ENCODE data around the gene ACTG1. TPM values are rescaled to one million over a fixed set of nuclear protein-coding genes. Genes with fewer than 3 reads are reported as not detected.

ACTG1 gene
- total RNA-seq, 2 donors from 2014 or later: 4,489 to 4,790 TPM

- intact Hi-C loops (cut with DNase I): no loop called here
- peaks cover 11% of the 10 kb centered on the region for H3K36me3 ChIP-seq
- no peaks in the 10 kb centered on the region for H3K27me3 ChIP-seq
- H3K4me1 ChIP-seq: peaks cover 21% of the 10 kb centered on the region
- no peak for TF ChIP-seq CTCF (IDR thresholded peaks at IDR 0.05)
- H3K4me3 ChIP-seq: peak overlapping the region; percentile 60
- peak overlapping the region; percentile 79 to 100 for H3K9ac ChIP-seq (ENCODE audit: low read depth in 2 of 2, low read length in 2 of 2)
- peak overlapping the region; percentile 100 for H3K27ac ChIP-seq
- peak; percentile 49 for DNase-seq
- no peaks in the 10 kb centered on the region for H3K9me3 ChIP-seq
Measured at GRCh38 chr17:81515530-81516041, 3.0 kb upstream of the ACTG1 start.

- no peak for TF ChIP-seq CTCF (IDR thresholded peaks at IDR 0.05)
- H3K27ac ChIP-seq: peak overlapping the region; percentile 100
- intact Hi-C loops (cut with DNase I): no loop called here
- peak overlapping the region; percentile 60 for H3K4me3 ChIP-seq
- peaks cover 16% of the 10 kb centered on the region for H3K36me3 ChIP-seq
- H3K9ac ChIP-seq (ENCODE audit: low read depth in 2 of 2, low read length in 2 of 2): peak overlapping the region; percentile 98 to 100
- H3K4me1 ChIP-seq: peaks cover 20% of the 10 kb centered on the region
- no peaks in the 10 kb centered on the region for H3K9me3 ChIP-seq
- peak; percentile 84 for DNase-seq
- no peaks in the 10 kb centered on the region for H3K27me3 ChIP-seq
Measured at GRCh38 chr17:81514739-81515529, 2.3 kb upstream of the ACTG1 start.

GRCh38 chr17:81514489-81514738 lies 1.8 kb upstream of the ACTG1 start:
- Histone ChIP-seq H3K9me3 (no peaks in the 10 kb centered on the region), H3K27ac (peak overlapping the region; percentile 100), H3K36me3 (peaks cover 16% of the 10 kb centered on the region), H3K27me3 (no peaks in the 10 kb centered on the region), H3K9ac (ENCODE audit: low read depth in 2 of 2, low read length in 2 of 2) (peak overlapping the region; percentile 98 to 100), H3K4me3 (peak overlapping the region; percentile 60), H3K4me1 (peaks cover 19% of the 10 kb centered on the region)
- intact Hi-C loops (cut with DNase I): no loop called here
- no peak for DNase-seq
- TF ChIP-seq CTCF (IDR thresholded peaks at IDR 0.05): no peak

GRCh38 chr17:81513753-81514488 lies 1.3 kb upstream of the ACTG1 start:
- peak overlapping the region; percentile 100 for H3K27ac ChIP-seq
- peak; percentile 72 for DNase-seq
- no peaks in the 10 kb centered on the region for H3K27me3 ChIP-seq
- peaks cover 16% of the 10 kb centered on the region for H3K36me3 ChIP-seq
- intact Hi-C loops (cut with DNase I): no loop called here
- no peak for TF ChIP-seq CTCF (IDR thresholded peaks at IDR 0.05)
- H3K4me3 ChIP-seq: peak overlapping the region; percentile 60
- peaks cover 21% of the 10 kb centered on the region for H3K4me1 ChIP-seq
- no peaks in the 10 kb centered on the region for H3K9me3 ChIP-seq
- H3K9ac ChIP-seq (ENCODE audit: low read depth in 2 of 2, low read length in 2 of 2): peak overlapping the region; percentile 98 to 100

- TF ChIP-seq CTCF (IDR thresholded peaks at IDR 0.05): no peak
- H3K9ac ChIP-seq (ENCODE audit: low read depth in 2 of 2, low read length in 2 of 2): peak overlapping the region; percentile 98 to 100
- H3K4me3 ChIP-seq: peak overlapping the region; percentile 60
- H3K27me3 ChIP-seq: no peaks in the 10 kb centered on the region
- no peaks in the 10 kb centered on the region for H3K9me3 ChIP-seq
- H3K36me3 ChIP-seq: peaks cover 16% of the 10 kb centered on the region
- H3K4me1 ChIP-seq: peaks cover 18% of the 10 kb centered on the region
- DNase-seq: peak; percentile 75
- intact Hi-C loops (cut with DNase I): no loop called here
- H3K27ac ChIP-seq: peak overlapping the region; percentile 100
Measured at GRCh38 chr17:81513372-81513752, 763 bp upstream of the ACTG1 start.

Data from colonic mucosa (tissue), 4 donors.